Keratinocyte (primary cell): Measurements from ENCODE around the gene AMACR. TPM values are rescaled to one million over a fixed set of nuclear protein-coding genes. Genes with fewer than 3 reads are reported as not detected.

Experiments
- DNase-seq: peaks from one replicate; pipeline ENCODE4 v3.0.0-alpha.2; 2011; ENCODE audit warnings: low read depth, missing footprints, low spot score
- FAIRE-seq: peaks from 2 replicates; lab custom pipeline; 2011; peaks lifted over from hg19 to GRCh38; lab: Jason Lieb, UNC
- H2AFZ ChIP-seq: 2 replicates; pipeline ENCODE4 v1.6.0; 2012; ENCODE audit warnings: low read length, control low read depth, inconsistent platforms; ENCODE audit not compliant: control insufficient read depth
- H3K27ac ChIP-seq: 2 replicates; pipeline ENCODE4 v1.5.1; 2011; ENCODE audit warnings: low read length; ENCODE audit not compliant: control insufficient read depth, insufficient read depth
- H3K27me3 ChIP-seq: 3 replicates; pipeline ENCODE4 v1.6.0; 2011; ENCODE audit warnings: low read length; ENCODE audit not compliant: control insufficient read depth, insufficient read depth; ENCODE audit errors: extremely low read depth
- H3K36me3 ChIP-seq, 2 experiments: 2 replicates in 1 of 2; 3 replicates in 1 of 2; pipeline ENCODE4 v1.5.1; 2011; ENCODE audit warnings: low read length in 2 of 2, mild to moderate bottlenecking in 1 of 2; ENCODE audit not compliant: control insufficient read depth in 2 of 2, insufficient read depth in 2 of 2; ENCODE audit errors: extremely low read depth in 1 of 2
- H3K4me1 ChIP-seq: 3 replicates; pipeline ENCODE4 v1.5.1; 2011; ENCODE audit warnings: low read length; ENCODE audit not compliant: control insufficient read depth, insufficient read depth; ENCODE audit errors: extremely low read depth
- H3K4me2 ChIP-seq: 3 replicates; pipeline ENCODE4 v1.6.0; 2011; ENCODE audit warnings: low read depth, low read length; ENCODE audit not compliant: control insufficient read depth, insufficient read depth; ENCODE audit errors: extremely low read depth
- H3K4me3 ChIP-seq, 3 experiments: fragments of 200-600 bp in 1 of 3; sonication (generic) in 1 of 3; 2 replicates in 2 of 3; 3 replicates in 1 of 3; pipeline ENCODE4 v1.5.1; 2011 to 2016; ENCODE audit warnings: low read length in 3 of 3, mild to moderate bottlenecking in 3 of 3, control low read depth in 2 of 3, inconsistent platforms in 1 of 3, low read depth in 1 of 3, mixed read lengths in 1 of 3, mixed run types in 1 of 3, moderate library complexity in 1 of 3; ENCODE audit not compliant: control insufficient read depth in 2 of 3, insufficient read depth in 2 of 3; ENCODE audit errors: extremely low read depth in 1 of 3
- H3K79me2 ChIP-seq: 2 replicates; pipeline ENCODE4 v1.6.0; 2012; ENCODE audit warnings: low read length; ENCODE audit not compliant: control insufficient read depth, insufficient read depth
- H3K9ac ChIP-seq: 3 replicates; pipeline ENCODE4 v1.6.0; 2011; ENCODE audit warnings: low read length; ENCODE audit not compliant: control insufficient read depth, insufficient read depth; ENCODE audit errors: extremely low read depth
- H3K9me1 ChIP-seq: 3 replicates; pipeline ENCODE4 v1.6.0; 2011; ENCODE audit warnings: low read length; ENCODE audit not compliant: control insufficient read depth, insufficient read depth; ENCODE audit errors: extremely low read depth
- H3K9me3 ChIP-seq: 2 replicates; pipeline ENCODE4 v1.5.1; 2012; ENCODE audit warnings: low read depth, low read length; ENCODE audit not compliant: control insufficient read depth
- H4K20me1 ChIP-seq: 3 replicates; pipeline ENCODE4 v1.6.0; 2011; ENCODE audit warnings: low read length; ENCODE audit not compliant: control insufficient read depth, insufficient read depth; ENCODE audit errors: extremely low read depth
- CTCF ChIP-seq, 3 experiments: IDR thresholded peaks in 1 of 3; conservative IDR thresholded peaks in 1 of 3; optimal IDR thresholded peaks in 1 of 3; 2 replicates in 2 of 3; 3 replicates in 1 of 3; pipeline versions ENCODE3 to v1.5.1; 2011; ENCODE audit warnings: low read length in 3 of 3, mild to moderate bottlenecking in 3 of 3, moderate library complexity in 2 of 3, control low read depth in 1 of 3, inconsistent platforms in 1 of 3; ENCODE audit not compliant: insufficient read depth in 2 of 3; ENCODE audit errors: extremely low read depth in 1 of 3
- EZH2 ChIP-seq: IDR thresholded peaks from one replicate; pipeline ENCODE4 v1.6.1; 2012; ENCODE audit warnings: inconsistent platforms, mild to moderate bottlenecking, low read length, moderate library complexity
- dilution Hi-C: fragments of 300-500 bp; cut with MboI; formaldehyde crosslinking; loops from one replicate; pipeline ENCODE4 v1.7.0; 2020; ENCODE audit warnings: low sequenced_read_pairs; ENCODE audit not compliant: extremely low pct_ligation_motif_present
- polyA plus RNA-seq, 5 experiments: library from polyadenylated mRNA; depleted of rRNA in 3 of 5; stranded (reverse) in 3 of 5; stranded (forward) in 1 of 5; unstranded in 1 of 5; fragments of >200 nt; gene quantifications; 1 replicate in 1 of 5; 2 replicates in 3 of 5; 3 replicates in 1 of 5; pipeline versions ENCODE4 v1.2.1 to v1.2.3, GENCODE V29; 2011 to 2012; ENCODE audit warnings: missing spikeins in 2 of 5, low read depth in 1 of 5, low replicate concordance in 1 of 5

The AMACR gene
- polyA plus RNA-seq, 1 donor (not counting 4 experiments of a cell fraction or from before 2014, with no cell fraction given) = 20.3 TPM

- H3K9me3 ChIP-seq = no peaks in the 10 kb centered on the region
- TF ChIP-seq CTCF (optimal IDR thresholded peaks at IDR 0.05 in 1 of 3, IDR thresholded peaks at IDR 0.05 in 1 of 3, conservative IDR thresholded peaks at IDR 0.05 in 1 of 3; ENCODE audit: extremely low read depth in 1 of 3, insufficient read depth in 2 of 3, low read length in 3 of 3) (no peak), EZH2 (no peak)
Measured at GRCh38 chr5:34035756-34036155, 27.9 kb upstream of the AMACR start.

GRCh38 chr5:34034534-34035327 lies 26.9 kb upstream of the AMACR start:
- no peaks in the 10 kb centered on the region for H3K79me2 ChIP-seq
- no peak overlapping the region for H2AFZ ChIP-seq
- no peak overlapping the region for H3K4me3 ChIP-seq
- no peak for FAIRE-seq
- H3K4me1 ChIP-seq = no peaks in the 10 kb centered on the region
- H3K9ac ChIP-seq = no peak overlapping the region
- no peak for DNase-seq
- H3K36me3 ChIP-seq = no peaks in the 10 kb centered on the region
- no peaks in the 10 kb centered on the region for H4K20me1 ChIP-seq
- no peak overlapping the region for H3K4me2 ChIP-seq
- no peak for TF ChIP-seq CTCF (optimal IDR thresholded peaks at IDR 0.05 in 1 of 3, IDR thresholded peaks at IDR 0.05 in 1 of 3, conservative IDR thresholded peaks at IDR 0.05 in 1 of 3; ENCODE audit: extremely low read depth in 1 of 3, insufficient read depth in 2 of 3, low read length in 3 of 3)
- no peak for TF ChIP-seq EZH2
- H3K9me1 ChIP-seq = no peaks in the 10 kb centered on the region
- H3K27me3 ChIP-seq = no peaks in the 10 kb centered on the region
- no peaks in the 10 kb centered on the region for H3K9me3 ChIP-seq
- dilution Hi-C loops = no loop called here
- H3K27ac ChIP-seq = no peak overlapping the region

More at GRCh38 chr5:34035756-34036155, 27.9 kb upstream of the AMACR start:
- no peaks in the 10 kb centered on the region for H3K79me2 ChIP-seq
- H3K9me1 ChIP-seq = no peaks in the 10 kb centered on the region
- no peaks in the 10 kb centered on the region for H3K36me3 ChIP-seq
- H4K20me1 ChIP-seq = no peaks in the 10 kb centered on the region
- no peak overlapping the region for H3K4me3 ChIP-seq
- no peak for DNase-seq
- FAIRE-seq = no peak
- no peaks in the 10 kb centered on the region for H3K4me1 ChIP-seq
- dilution Hi-C loops = no loop called here
- H2AFZ ChIP-seq = no peak overlapping the region
- H3K27ac ChIP-seq = no peak overlapping the region
- H3K4me2 ChIP-seq = no peak overlapping the region
- no peak overlapping the region for H3K9ac ChIP-seq
- no peaks in the 10 kb centered on the region for H3K27me3 ChIP-seq
